ENCODE data around the gene ERFL.

The ERFL gene

DNA sequence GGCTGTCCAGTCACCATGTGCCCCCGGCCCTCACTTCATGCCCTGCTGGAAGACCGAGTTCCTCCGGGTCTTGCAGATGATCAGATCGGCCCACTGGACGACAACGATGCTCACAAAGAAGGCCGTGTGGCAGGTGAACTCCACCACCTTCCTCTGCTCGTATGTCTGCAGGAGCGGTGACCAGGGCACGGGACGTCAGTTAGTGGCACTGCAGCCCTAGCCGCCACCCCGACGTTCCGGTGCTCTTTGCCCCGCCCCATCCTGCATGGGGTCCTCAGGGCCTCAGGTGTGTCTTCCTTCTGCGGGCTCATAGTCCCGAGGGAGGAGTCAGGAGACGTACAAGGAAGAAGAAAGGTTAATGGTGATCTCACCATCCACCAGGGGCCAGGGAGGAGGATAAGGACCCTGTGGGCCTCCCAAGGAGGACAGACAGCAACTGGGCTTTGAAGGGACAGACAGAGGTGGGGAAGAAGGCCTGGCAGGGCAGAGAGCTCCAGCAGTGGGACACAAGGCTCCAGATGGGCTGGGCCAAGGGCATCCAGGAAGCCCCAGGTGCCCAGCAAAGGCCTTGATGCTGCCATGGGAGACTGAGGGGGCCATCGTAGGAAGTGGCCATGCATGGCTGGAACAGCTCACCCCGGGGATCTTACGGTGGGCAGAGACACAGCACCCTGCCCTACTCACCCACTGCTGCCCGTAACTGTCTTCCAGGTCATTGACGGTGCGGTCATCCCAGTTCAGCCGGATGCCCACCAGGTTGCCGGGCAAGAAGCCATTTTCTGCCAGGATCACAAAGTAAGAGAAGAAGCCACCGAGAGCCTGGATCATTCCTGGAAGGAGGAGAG is 40.7 kb upstream of the ERFL start:
- POLR2A ChIA-PET = no interaction called here
- CTCF ChIA-PET = interaction anchor here (0.6 to 1.4 kb wide), 5 partner anchors 11 to 278 kb away, joined by 3 to 4 read pairs (median 3); no protein-coding TSS in a partner anchor
- Histone ChIP-seq H3K4me3 (ENCODE audit: low read depth, low read length) (no peak overlapping the region), H3K36me3 (ENCODE audit: control insufficient read depth in 2 of 2, insufficient read depth in 1 of 2, low read length in 2 of 2) (no peaks in the 10 kb centered on the region), H3K9me3 (ENCODE audit: control insufficient read depth, insufficient read depth, low read depth, low read length) (no peaks in the 10 kb centered on the region), H3K27ac (ENCODE audit: extremely low read depth, low read depth, low read length) (no peak overlapping the region), H3K4me1 (ENCODE audit: control insufficient read depth, insufficient read depth, low read length) (no peaks in the 10 kb centered on the region)
- no peak for TF ChIP-seq ZNF16 (tag by site-specific recombination; IDR thresholded peaks at IDR 0.05; ENCODE audit: low read depth)
- TF ChIP-seq WT1 (tag by site-specific recombination; IDR thresholded peaks at IDR 0.05) = no peak
- TF ChIP-seq ZXDB (tag by site-specific recombination; IDR thresholded peaks at IDR 0.05) = no peak
- TF ChIP-seq, protein P1, sequence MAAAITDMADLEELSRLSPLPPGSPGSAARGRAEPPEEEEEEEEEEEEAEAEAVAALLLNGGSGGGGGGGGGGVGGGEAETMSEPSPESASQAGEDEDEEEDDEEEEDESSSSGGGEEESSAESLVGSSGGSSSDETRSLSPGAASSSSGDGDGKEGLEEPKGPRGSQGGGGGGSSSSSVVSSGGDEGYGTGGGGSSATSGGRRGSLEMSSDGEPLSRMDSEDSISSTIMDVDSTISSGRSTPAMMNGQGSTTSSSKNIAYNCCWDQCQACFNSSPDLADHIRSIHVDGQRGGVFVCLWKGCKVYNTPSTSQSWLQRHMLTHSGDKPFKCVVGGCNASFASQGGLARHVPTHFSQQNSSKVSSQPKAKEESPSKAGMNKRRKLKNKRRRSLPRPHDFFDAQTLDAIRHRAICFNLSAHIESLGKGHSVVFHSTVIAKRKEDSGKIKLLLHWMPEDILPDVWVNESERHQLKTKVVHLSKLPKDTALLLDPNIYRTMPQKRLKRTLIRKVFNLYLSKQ (tag by site-specific recombination; IDR thresholded peaks at IDR 0.05; ENCODE audit: borderline replicate concordance) = no peak
- no peak for TF ChIP-seq ZNF501 (tag by site-specific recombination; IDR thresholded peaks at IDR 0.05)
- TF ChIP-seq ZNF837 (tag by site-specific recombination; IDR thresholded peaks at IDR 0.05) = no peak
- no peak for TF ChIP-seq ZNF394 (tag by site-specific recombination; IDR thresholded peaks at IDR 0.05; ENCODE audit: borderline replicate concordance)
- no peak for TF ChIP-seq ZSCAN16 (tag by site-specific recombination; IDR thresholded peaks at IDR 0.05)
- no peak for TF ChIP-seq ZNF658 (tag by site-specific recombination; IDR thresholded peaks at IDR 0.05)
- TF ChIP-seq IKZF3 (tag by site-specific recombination; IDR thresholded peaks at IDR 0.05) = no peak
- no peak for TF ChIP-seq ZNF202 (tag by site-specific recombination; IDR thresholded peaks at IDR 0.05; ENCODE audit: borderline replicate concordance)
- TF ChIP-seq ZBTB10 (tag by site-specific recombination; IDR thresholded peaks at IDR 0.05) = no peak
- TF ChIP-seq EGR2 (tag by site-specific recombination; IDR thresholded peaks at IDR 0.05; ENCODE audit: low read depth) = no peak
- no peak for TF ChIP-seq ZNF558 (tag by site-specific recombination; IDR thresholded peaks at IDR 0.05)
- TF ChIP-seq MYNN (tag by site-specific recombination; IDR thresholded peaks at IDR 0.05; ENCODE audit: borderline replicate concordance) = no peak

- Histone ChIP-seq H3K27ac (ENCODE audit: extremely low read depth, low read depth, low read length) (no peak overlapping the region), H3K4me3 (ENCODE audit: low read depth, low read length) (no peak overlapping the region), H3K4me1 (ENCODE audit: control insufficient read depth, insufficient read depth, low read length) (no peaks in the 10 kb centered on the region), H3K36me3 (ENCODE audit: control insufficient read depth in 2 of 2, insufficient read depth in 1 of 2, low read length in 2 of 2) (no peaks in the 10 kb centered on the region), H3K9me3 (ENCODE audit: control insufficient read depth, insufficient read depth, low read depth, low read length) (no peaks in the 10 kb centered on the region)
- CTCF ChIA-PET = no interaction called here
- POLR2A ChIA-PET = no interaction called here
- TF ChIP-seq ZNF623 (tag by site-specific recombination; IDR thresholded peaks at IDR 0.05) (no peak), ZNF664 (tag by site-specific recombination; IDR thresholded peaks at IDR 0.05) (no peak), KLF16 (tag by site-specific recombination; IDR thresholded peaks at IDR 0.05) (no peak), ZNF830 (tag by site-specific recombination; IDR thresholded peaks at IDR 0.05; ENCODE audit: low read depth) (no peak), MEIS1 (CRISPR knock-in tag; IDR thresholded peaks at IDR 0.05; ENCODE audit: borderline replicate concordance) (no peak), ZNF175 (tag by site-specific recombination; IDR thresholded peaks at IDR 0.05) (no peak), ZNF776 (tag by site-specific recombination; IDR thresholded peaks at IDR 0.05; ENCODE audit: borderline replicate concordance) (no peak)
- TF ChIP-seq, protein P2, sequence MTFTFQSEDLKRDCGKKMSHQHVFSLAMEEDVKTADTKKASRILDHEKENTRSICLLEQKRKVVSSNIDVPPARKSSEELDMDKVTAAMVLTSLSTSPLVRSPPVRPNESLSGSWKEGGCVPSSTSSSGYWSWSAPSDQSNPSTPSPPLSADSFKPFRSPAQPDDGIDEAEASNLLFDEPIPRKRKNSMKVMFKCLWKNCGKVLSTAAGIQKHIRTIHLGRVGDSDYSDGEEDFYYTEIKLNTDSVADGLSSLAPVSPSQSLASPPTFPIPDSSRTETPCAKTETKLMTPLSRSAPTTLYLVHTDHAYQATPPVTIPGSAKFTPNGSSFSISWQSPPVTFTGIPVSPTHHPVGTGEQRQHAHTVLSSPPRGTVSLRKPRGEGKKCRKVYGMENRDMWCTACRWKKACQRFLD (tag by site-specific recombination; IDR thresholded peaks at IDR 0.05) = no peak
These were observed 39.0 kb upstream of the ERFL start for GRCh38 chr19:41967054-41967783.
